Stimulated activated CD8-positive, alpha-beta memory T cell treated with anti-CD3 and anti-CD28 coated beads, Interleukin-4, amount 100 ng/mL, for 48 hours (primary cell): Measurements from ENCODE around the gene P3H2.

Experiments
- DNase-seq: peaks from one replicate; pipeline ENCODE4 v3.0.0-alpha.2; 2020

Gene P3H2

GRCh38 chr3:190044974-190045373 lies 75.7 kb downstream of the P3H2 start:
- no peak for DNase-seq

GRCh38 chr3:190044142-190044541 lies 76.6 kb downstream of the P3H2 start:
- DNase-seq, result no peak

DNA sequence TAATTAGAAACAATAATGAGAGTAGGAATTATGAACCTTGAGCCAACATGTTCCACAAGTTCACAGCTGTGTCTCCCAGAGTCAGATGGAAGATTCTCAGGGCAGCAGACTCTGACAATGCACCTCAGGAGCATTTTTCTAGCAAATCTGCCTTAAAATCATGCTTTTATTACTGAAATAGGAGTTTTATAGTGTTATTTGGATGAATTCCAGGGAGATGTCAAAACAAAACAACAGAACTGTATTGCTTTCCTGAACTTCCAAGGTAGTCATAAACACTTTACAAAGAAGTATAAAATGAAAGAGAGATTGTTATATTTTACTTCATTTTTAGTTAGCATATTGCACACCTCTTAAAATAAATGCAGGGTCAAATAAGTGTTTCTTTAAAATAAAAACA lies 77.0 kb downstream of the P3H2 start:
- no peak for DNase-seq

DNA sequence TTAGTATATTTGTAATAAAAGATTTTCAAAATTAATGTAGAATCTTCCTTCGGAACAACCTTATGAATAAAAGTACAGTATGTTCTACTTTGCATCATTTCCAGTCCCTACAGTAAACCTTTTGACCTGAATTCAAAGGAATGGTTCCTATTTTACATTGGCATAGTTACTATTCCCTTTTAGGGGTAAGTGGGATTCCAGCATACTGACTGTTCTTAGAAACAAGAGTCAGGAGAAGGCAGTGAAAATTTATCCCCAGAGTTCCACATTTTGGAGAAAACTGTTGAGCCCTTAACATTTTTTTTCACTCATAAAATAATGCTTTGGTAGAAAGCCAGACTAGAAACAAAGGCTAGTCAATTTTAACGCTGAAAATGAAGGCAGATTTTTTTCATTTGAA lies 78.1 kb downstream of the P3H2 start:
- DNase-seq, result no peak

- no peak for DNase-seq
Measured at GRCh38 chr3:190041333-190042041, 79.2 kb downstream of the P3H2 start.

GRCh38 chr3:190040145-190040544 lies 80.6 kb downstream of the P3H2 start:
- no peak for DNase-seq

- no peak for DNase-seq
Measured at GRCh38 chr3:190038050-190038933, 82.4 kb downstream of the P3H2 start.

GRCh38 chr3:190036631-190037030 lies 84.1 kb downstream of the P3H2 start:
- DNase-seq, result no peak

DNA sequence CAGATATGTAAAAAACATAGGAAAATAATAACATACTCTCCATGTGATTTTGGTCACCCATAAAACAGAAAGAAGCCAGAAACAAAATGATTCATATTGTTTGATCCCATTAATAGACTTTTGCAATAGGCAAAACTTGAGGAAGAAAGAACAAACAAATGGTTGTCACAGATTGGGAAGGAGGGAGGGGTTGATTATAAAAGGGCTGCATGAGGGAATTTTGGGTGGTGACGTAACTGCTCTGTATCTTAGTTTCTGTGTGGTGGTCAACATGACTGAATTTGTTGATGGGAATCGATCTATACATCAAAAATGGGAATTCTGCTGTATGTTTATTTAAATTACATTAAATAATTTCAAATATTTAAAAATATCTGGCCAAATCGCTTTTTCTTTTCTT lies 86.3 kb downstream of the P3H2 start:
- no peak for DNase-seq

DNA sequence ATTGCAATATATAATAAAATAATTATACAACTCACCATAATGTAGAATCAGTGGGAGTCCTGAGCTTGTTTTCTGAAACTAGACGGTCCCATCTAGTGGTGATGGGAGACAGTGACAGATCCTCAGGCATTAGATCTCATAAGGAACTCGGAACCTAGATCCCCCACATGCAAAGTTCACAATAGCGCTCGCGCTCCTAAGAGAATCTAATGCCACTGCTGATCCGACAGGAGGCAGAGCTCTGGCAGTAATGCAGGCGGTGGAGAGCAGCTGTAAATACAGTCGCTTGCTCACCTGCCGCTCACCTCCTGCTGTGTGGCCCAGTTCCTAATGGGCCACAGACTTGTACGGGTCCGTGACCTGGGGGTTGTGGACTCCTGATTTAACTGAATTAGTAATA lies 87.8 kb downstream of the P3H2 start:
- DNase-seq, result no peak

DNA sequence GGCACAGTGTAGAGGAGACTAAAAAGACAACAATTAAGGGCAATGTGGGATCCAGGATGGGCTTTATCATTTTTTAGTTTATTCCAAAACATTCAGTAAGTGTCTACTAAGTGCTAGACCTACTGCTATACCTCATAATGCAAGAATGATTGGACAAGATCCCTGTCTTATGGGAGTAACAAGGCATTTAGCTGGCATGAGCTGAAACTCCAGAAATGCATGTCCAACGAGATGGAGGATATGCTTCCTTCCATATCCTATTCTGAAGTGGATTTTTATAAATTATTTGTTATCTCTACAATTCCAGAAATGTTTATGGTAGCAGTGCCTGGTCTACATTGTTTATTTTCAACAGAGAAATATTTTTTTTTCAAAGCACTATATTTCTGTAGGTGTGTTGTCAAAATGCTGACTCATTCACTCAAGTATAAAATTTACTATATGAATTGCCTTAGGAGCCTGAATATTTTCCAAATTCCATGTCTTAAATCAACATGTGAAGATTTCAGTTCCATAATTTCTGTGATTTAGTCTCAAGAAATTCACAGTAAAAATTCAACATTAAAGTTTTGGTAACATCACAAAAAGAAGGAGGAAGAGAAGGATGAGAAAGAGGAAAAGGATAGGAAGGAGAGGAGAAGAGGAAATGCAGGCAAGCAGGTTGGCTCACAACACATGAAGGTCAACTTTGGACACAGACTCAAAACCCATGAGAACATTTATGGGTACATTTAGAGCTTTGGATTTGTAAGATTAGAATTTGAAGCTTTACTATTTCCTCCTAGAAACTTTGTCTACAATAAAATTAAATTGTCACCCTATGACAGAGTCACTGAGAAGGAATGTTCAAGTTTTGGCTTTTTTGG lies 88.6 kb downstream of the P3H2 start:
- DNase-seq, result no peak

DNA sequence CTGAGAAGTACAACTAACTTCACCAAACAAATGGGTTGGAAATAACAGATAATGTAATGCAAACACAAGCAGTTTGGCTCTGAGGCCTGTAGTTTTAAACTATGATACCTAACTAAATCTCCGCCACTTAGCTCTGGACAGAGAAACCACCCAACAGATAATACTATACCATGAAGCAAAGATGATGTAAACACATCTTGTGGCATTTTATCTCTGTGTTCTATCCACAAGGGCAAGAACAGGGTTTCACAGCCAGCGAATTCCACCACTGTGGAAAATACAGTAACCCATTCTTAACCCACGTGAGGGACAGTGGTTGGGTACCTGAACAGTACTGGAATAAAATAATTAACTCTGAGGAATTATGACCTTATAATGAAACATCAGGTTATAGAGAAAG lies 93.6 kb downstream of the P3H2 start:
- no peak for DNase-seq

- no peak for DNase-seq
Measured at GRCh38 chr3:190026154-190026553, 94.5 kb downstream of the P3H2 start.

GRCh38 chr3:190024912-190025311 lies 95.8 kb downstream of the P3H2 start:
- DNase-seq, result no peak

- no peak for DNase-seq
Measured at GRCh38 chr3:190019844-190020243, 100.9 kb downstream of the P3H2 start.

- no peak for DNase-seq
Measured at GRCh38 chr3:190019006-190019405, 101.7 kb downstream of the P3H2 start.

DNA sequence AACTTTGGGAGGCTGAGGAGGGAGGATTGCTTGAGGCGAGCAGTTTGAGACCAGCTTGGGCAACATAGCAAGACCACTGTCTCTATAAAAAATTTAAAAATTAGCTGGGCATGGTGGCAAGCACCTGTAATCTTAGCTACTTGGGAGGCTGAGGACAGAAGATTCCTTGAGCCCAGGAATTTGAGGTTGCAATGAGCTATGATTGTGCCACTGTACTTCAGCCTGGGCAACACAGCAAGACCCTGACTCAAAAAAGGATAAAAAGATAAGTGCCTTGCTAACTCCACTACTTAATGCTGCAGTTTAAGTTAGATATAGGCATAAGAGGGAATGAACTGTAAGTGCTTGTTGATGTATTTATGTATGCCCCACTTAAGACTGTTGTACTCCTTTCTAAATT lies 102.2 kb downstream of the P3H2 start:
- DNase-seq, result no peak

GRCh38 chr3:190017521-190018288 lies 103.0 kb downstream of the P3H2 start:
- no peak for DNase-seq

GRCh38 chr3:190016966-190017365 lies 103.7 kb downstream of the P3H2 start:
- DNase-seq, result no peak

GRCh38 chr3:190014940-190015339 lies 105.8 kb downstream of the P3H2 start:
- DNase-seq, result no peak

- no peak for DNase-seq
Measured at GRCh38 chr3:190013943-190014924, 106.5 kb downstream of the P3H2 start.
